ENCODE measurements around the gene MEF2C.

MEF2C gene

DNA sequence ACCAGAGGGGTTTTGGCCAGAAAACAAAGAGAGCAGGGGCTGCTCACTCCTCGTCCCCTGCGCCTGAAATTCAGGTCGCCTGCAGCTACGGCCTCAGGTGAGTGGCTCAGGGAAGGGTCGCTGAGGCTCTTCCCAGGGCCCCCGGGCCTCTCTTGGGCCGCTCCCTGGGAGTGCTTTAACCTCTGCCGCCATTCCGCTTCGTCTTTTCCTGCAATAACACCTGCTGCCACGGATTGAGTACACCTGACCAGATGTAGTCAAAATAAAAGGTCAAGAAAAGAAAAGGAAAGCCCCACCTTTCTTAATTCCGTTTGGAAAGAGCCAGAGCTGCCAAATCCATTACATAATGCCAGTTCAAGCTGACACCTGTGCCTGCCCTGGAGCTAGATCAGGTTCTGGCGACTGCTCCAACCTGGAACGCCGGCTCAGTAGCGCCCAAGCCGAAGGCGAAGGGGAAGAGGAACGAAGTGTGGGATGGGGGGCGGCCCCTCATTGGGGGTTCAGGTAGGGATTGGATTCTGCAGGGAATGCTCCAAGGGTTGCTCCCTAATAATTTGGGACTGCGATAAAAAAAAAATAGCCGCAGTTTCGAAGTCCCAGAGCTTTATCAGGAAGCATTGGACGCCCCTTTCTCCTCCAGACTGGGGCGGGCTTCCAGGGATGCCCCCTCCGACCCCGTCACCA is 193.9 kb downstream of the MEF2C start:
- Mint-ChIP-seq H3K4me3 (no peak overlapping the region), H3K9me3 (no peaks in the 10 kb centered on the region), H3K27ac (no peak overlapping the region), H3K36me3 (ENCODE audit: low read depth) (no peaks in the 10 kb centered on the region), H3K27me3 (peaks cover 91% of the 10 kb centered on the region), H3K4me1 (ENCODE audit: low read depth) (peaks cover 23% of the 10 kb centered on the region)

DNA sequence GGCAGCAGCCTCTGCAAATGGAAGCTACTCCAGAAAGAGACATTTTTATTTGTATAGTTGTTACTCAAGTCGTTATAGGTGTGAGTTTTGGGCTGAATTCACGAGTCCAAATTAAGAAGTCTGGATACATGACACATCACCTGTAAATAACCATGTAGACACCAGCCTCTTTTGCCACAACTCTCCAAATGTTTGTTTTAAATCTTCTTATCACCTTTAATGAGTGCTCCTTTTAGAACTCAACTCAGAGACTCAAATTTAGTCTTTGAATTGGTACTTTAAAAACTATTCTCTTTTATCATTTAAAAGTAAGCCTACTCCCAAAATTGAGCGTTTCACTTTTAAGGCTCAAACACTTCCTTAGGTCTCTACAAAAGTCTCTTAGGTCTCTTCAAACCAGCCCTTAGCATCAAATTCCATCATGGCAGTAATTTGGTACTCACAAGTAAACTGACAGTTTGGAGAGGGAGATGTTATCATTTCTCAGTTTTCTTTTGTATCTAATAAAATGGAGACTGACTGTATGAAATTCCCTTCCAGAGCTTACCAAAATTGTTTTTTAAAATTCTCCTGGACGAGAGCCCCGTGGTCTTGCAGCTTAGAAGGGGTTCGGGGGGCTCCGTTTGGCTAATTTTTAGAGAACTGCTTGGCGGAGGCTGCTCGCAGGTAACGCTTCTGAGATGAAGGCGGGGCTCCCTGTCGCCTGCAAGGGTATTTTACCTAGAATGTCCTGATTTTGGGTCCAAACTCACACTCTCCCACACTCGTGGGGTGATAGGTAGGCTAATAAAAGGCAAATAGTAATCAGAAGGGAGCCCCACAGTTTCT is 194.6 kb downstream of the MEF2C start:
- Mint-ChIP-seq H3K27me3 (peaks cover 91% of the 10 kb centered on the region), H3K27ac (no peak overlapping the region), H3K9me3 (no peaks in the 10 kb centered on the region), H3K36me3 (ENCODE audit: low read depth) (no peaks in the 10 kb centered on the region), H3K4me3 (no peak overlapping the region), H3K4me1 (ENCODE audit: low read depth) (peaks cover 29% of the 10 kb centered on the region)

DNA sequence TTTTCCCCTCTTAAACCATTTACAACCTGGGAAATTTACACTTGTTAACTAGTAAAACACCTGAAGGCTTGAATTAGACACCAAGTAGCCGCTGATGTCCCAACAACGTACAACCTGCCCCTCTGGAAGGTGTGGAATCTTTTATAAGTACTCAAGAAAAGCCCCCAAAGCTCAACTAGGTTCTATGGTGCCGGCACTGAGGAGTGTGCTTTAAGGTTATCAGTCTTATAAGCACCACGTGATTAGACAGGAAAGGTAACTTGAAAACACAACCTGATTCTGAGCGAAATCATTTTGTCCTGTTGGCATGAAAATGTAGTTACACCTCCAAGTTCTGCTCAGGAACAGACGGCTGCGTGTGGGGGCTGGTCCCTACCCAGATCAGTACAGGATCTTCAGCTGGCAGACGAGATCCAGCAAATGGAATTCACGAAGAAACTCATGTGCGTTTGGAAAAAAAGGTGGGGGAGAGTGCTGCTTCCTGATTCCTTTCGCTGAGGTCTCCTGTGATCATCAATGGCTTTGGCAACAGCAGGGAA is 195.5 kb downstream of the MEF2C start:
- Mint-ChIP-seq H3K36me3 (ENCODE audit: low read depth) (no peaks in the 10 kb centered on the region), H3K27me3 (peaks cover 91% of the 10 kb centered on the region), H3K4me1 (ENCODE audit: low read depth) (peaks cover 25% of the 10 kb centered on the region), H3K27ac (no peak overlapping the region), H3K9me3 (no peaks in the 10 kb centered on the region), H3K4me3 (no peak overlapping the region)

DNA sequence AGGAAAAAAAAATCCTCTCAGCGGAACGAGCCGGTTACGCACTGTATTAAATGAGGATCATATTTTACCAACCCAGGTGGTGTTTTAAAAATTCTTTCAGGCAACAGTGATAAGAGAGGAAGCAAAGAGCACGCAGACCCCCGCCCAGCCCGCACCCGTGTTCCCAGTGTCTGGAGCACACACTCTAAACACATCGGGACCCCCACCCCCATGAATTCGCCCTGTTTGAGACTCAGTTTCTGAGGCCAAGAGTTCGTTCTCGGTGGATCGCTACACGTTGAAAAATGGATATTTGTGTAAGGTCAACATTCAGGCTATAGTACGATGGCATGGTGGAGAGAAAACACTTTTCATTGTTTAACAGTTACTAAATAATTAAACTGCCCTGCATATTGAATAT is 196.3 kb downstream of the MEF2C start:
- H3K4me3 Mint-ChIP-seq, result no peak overlapping the region
- H3K27me3 Mint-ChIP-seq, result peaks cover 91% of the 10 kb centered on the region
- H3K9me3 Mint-ChIP-seq, result no peaks in the 10 kb centered on the region
- peaks cover 25% of the 10 kb centered on the region for H3K4me1 Mint-ChIP-seq (ENCODE audit: low read depth)
- H3K27ac Mint-ChIP-seq, result peak overlapping the region; percentile 26
- no peaks in the 10 kb centered on the region for H3K36me3 Mint-ChIP-seq (ENCODE audit: low read depth)

DNA sequence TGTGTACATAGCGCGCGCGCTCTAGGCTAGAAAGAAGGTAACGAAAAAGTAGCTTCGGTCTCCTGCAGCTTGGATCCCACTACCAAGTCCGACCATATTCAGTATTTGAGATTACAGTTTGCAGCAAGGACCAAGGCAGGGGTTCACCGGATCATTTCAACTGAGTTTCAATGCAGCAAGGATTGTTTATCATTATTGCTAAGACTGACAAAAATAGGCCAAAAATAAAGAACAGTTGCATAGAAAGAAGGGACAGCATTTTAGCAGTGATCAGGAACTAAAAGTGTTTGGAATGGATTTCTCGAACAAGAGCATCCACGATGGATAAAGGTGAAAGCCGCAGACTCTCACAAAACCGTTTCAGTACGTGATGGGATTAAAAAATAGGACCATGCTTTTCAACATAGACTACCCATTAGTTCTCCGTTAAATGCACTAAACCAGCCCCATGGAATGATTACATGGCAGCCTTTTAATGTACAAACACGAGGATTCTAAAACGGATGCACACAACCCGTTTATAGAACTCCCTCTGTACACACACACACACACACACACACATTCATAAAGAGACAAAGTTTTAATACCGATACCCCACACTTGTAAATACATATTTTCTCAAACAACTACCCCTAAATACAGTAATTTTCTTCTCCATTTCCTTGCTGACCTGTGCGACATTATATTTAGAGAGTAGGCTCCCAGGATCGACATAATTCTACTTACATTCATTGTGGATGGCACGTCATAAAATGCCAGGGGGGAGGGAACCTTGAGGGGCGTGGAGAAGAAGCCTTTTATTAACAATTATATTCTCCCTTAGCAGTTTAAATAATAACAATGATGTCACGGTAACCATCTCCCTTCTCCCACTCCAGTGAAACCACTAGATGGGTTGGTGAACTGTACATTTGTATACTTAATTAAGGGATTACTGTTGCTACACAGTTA is 197.1 kb downstream of the MEF2C start:
- Mint-ChIP-seq H3K4me3 (no peak overlapping the region), H3K4me1 (ENCODE audit: low read depth) (peaks cover 16% of the 10 kb centered on the region), H3K9me3 (no peaks in the 10 kb centered on the region), H3K27ac (no peak overlapping the region), H3K36me3 (ENCODE audit: low read depth) (no peaks in the 10 kb centered on the region), H3K27me3 (peaks cover 91% of the 10 kb centered on the region)

DNA sequence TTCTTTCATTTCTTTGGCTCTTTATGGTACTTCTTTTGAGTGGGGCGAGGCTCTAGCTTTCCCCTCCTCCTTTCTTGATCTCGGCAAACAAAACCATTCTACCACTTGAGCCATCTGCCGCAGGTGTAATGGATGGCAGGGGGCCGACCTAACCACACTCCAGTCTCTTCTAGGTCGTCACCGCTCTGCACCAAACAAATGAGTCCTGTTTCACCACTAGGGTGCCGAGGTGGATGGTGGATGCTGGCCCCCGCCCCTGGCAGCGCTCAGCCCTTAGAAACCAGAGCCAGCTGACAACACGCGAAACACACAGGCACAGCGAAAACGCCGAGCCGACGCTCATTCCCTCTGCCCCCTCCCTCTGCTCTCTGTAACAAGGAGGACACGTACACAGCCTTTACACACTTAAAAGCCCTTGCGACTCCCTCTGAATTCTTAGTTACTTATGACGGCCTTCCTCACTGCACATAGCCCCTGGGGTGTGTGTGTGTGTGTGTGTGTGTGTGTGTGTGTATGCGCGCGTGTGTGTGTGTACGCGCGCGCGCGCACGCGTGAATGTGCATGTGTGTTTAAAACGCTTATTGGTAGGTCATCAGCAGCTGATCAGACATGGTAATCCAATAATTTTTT is 199.4 kb downstream of the MEF2C start:
- no peak overlapping the region for H3K27ac Mint-ChIP-seq
- H3K4me3 Mint-ChIP-seq, result no peak overlapping the region
- no peaks in the 10 kb centered on the region for H3K9me3 Mint-ChIP-seq

DNA sequence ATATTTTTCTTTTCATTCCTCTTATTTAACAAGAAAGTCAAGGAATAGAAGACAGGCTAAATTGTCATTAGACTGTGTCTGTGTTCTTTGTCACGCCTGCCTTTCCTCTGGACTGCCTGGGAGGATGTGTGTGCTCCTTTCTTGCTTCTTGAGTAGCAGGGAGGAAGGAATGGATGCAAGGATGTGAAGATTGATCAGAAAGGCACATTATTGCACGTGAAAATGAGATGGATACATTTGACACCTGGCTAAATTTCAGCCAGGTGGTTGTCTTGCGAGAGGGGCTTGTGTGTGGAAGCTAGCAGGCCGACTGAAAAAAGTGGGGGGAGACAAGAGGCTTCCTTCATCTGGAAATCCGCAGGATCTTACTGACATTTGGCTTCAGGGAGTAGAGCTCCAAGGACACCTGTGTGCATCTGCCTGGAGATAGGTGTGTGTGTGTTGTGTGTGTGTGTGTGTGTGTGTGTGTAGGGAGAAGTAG is 200.1 kb downstream of the MEF2C start:
- no peaks in the 10 kb centered on the region for H3K9me3 Mint-ChIP-seq
- H3K27me3 Mint-ChIP-seq, result peaks cover 86% of the 10 kb centered on the region

More for the DNA sequence above, 199.4 kb downstream of the MEF2C start:
- H3K36me3 Mint-ChIP-seq (ENCODE audit: low read depth), result peaks cover 4% of the 10 kb centered on the region
- peaks cover 19% of the 10 kb centered on the region for H3K4me1 Mint-ChIP-seq (ENCODE audit: low read depth)
- H3K27me3 Mint-ChIP-seq, result peaks cover 88% of the 10 kb centered on the region

DNA sequence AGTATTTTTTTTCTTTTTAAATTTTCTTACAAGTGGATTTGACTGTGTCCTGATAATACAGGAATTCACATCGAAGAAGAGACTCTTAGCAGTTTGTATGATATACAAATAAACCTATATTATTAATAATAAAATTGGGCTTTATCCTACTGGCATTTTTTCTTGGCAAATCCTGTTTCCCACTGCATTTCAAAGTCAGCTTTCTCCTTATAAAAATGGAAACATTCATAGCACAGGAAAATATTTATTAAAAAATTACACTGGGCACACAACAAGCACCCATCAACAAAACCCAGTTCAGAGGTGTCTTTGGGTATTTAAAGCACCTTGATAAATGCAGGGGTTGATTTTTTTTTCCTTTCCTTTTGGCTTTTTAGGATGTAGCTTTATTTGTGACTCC is 200.9 kb downstream of the MEF2C start:
- Mint-ChIP-seq H3K36me3 (ENCODE audit: low read depth) (peaks cover 4% of the 10 kb centered on the region), H3K4me3 (no peak overlapping the region), H3K4me1 (ENCODE audit: low read depth) (peaks cover 20% of the 10 kb centered on the region), H3K27me3 (peaks cover 86% of the 10 kb centered on the region), H3K9me3 (no peaks in the 10 kb centered on the region), H3K27ac (no peak overlapping the region)

More for the DNA sequence above, 200.1 kb downstream of the MEF2C start:
- Mint-ChIP-seq H3K4me3 (no peak overlapping the region), H3K36me3 (ENCODE audit: low read depth) (peaks cover 4% of the 10 kb centered on the region), H3K4me1 (ENCODE audit: low read depth) (peaks cover 20% of the 10 kb centered on the region), H3K27ac (no peak overlapping the region)

DNA sequence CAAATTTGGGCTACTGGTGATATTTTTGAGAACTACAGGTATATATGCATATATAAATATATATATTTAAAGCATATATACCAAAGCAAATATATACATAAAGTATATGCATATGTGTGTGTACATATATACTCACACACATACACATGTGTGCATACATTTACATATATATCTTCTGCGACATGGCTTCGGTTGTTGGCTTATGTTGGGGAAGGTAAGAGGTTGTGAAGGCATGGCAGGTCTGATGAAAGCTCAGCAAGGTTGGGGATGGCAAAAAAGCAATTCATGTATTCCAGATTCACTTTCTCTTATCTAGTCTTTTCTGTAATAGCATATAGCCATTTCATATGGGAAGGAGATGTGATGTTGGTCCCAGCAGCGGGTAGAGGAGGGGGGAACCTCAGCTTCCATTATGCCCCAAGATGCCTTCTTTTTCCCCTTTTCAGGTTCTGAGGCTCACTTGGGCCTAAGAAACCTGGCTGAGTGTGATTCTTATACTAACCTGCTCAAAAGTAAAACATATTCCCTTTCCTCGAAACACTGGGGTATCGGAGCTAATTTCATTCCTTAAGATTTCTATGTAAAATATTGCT is 201.7 kb downstream of the MEF2C start:
- Mint-ChIP-seq H3K4me1 (ENCODE audit: low read depth) (peaks cover 24% of the 10 kb centered on the region), H3K27ac (no peak overlapping the region), H3K36me3 (ENCODE audit: low read depth) (peaks cover 4% of the 10 kb centered on the region), H3K9me3 (no peaks in the 10 kb centered on the region), H3K27me3 (peaks cover 84% of the 10 kb centered on the region), H3K4me3 (no peak overlapping the region)

DNA sequence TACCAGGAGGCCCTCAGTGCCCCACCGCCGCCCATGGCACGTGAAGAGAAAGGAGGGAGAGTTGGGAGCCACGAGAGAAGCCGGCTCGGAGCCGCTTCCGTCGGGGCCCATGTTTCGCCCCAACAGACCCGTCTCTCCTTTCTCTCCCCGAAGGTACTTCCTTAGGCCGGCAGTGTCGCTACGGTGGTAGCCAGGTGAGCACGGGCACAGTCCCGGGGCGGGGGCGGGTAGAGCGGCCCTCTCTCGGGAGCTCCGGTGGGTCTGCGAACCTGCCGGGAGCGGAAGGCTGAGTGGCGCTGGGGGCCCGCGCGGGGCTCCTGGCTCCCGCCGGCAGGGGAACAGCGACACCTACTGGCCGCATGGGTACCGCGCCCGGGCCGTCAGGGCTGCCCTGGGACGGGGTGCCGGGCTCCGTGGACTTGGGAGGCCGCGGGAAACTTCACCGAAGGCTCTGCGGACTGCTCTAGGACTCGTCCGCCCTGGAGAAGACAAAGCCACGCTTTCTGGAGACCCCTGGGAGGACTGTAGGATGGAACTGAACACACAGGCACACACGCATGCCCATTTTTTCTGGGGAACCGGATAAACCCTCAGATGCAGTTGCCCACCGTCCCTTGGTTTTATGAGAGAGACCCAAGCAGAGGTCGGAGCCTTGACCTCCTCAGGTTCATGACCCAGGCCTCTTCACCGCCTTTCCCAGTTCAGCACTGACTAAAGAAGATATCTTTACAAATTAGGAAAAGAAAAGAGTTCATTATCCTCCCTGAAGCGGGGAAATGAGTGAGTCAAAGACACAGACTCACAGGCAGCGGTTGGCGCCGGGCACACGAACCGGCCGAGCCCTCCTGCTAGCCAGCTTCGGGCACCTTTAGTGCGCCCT is 202.5 kb downstream of the MEF2C start:
- H3K4me1 Mint-ChIP-seq (ENCODE audit: low read depth), result peaks cover 30% of the 10 kb centered on the region
- H3K36me3 Mint-ChIP-seq (ENCODE audit: low read depth), result peaks cover 4% of the 10 kb centered on the region
- peaks cover 82% of the 10 kb centered on the region for H3K27me3 Mint-ChIP-seq
- no peaks in the 10 kb centered on the region for H3K9me3 Mint-ChIP-seq
- no peak overlapping the region for H3K27ac Mint-ChIP-seq
- peak overlapping the region; percentile 10 for H3K4me3 Mint-ChIP-seq

DNA sequence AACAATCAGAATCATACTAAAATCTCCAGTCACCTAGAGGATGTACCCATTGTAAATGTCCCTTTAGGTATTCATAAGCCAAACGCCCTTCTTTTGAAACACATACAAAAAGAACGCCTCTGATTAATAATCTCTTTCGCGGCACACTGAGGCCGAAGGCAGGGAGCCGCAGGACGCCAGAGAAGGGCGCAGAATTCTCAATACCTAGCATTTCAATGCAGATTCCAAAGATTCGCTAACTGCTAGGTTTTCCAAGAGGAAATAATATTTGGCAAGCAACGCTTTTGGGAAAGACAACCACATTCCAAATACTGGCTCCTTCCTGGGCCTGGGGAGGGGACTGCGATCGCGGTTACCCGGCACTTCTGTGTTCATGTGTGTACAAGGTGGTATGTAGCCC is 203.3 kb downstream of the MEF2C start:
- H3K4me3 Mint-ChIP-seq, result no peak overlapping the region
- peaks cover 87% of the 10 kb centered on the region for H3K27me3 Mint-ChIP-seq
- H3K27ac Mint-ChIP-seq, result peak overlapping the region; percentile 40

DNA sequence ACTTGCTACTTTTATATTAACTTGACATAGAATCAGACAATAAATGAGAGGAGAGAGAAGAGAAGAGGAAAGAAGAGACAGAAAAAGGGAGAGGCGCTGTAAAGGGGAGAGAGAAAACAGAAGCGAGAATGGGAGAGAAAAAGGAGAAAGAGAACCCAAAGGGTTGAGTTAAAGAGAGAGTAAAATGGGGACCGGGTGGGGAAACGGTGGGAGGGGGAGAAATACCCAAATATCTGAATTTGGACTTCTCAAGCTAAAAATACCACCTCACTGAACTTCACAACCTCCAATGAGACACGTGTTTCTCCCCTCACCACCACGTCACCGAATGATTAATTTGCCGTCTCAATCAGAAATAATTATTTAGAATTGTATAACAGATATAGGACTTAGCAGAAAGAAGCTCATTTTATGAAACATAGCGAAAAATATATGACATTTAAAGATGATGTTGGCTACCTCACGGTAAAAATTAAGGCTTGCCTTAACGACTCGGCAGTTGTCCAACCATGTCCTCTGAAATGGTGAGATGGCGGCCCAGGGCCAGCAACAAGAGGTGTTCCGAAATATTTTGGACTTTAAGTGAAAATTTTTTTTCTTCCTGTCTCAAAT is 204.1 kb downstream of the MEF2C start:
- peaks cover 43% of the 10 kb centered on the region for H3K4me1 Mint-ChIP-seq (ENCODE audit: low read depth)
- no peak overlapping the region for H3K4me3 Mint-ChIP-seq
- H3K27ac Mint-ChIP-seq, result no peak overlapping the region
- peaks cover 87% of the 10 kb centered on the region for H3K27me3 Mint-ChIP-seq
- H3K9me3 Mint-ChIP-seq, result no peaks in the 10 kb centered on the region
- peaks cover 4% of the 10 kb centered on the region for H3K36me3 Mint-ChIP-seq (ENCODE audit: low read depth)

More for the DNA sequence above, 203.3 kb downstream of the MEF2C start:
- Mint-ChIP-seq H3K4me1 (ENCODE audit: low read depth) (peaks cover 38% of the 10 kb centered on the region), H3K9me3 (no peaks in the 10 kb centered on the region), H3K36me3 (ENCODE audit: low read depth) (peaks cover 4% of the 10 kb centered on the region)
